ENCODE measurements around the gene PTPRM.

The PTPRM gene

GRCh38 chr18:7750966-7751365 lies 183.8 kb downstream of the PTPRM start:
- no peak for DNase-seq (ENCODE audit: low read depth in 1 of 2, low spot score in 1 of 2)

GRCh38 chr18:7754258-7754657 lies 187.1 kb downstream of the PTPRM start:
- DNase-seq (ENCODE audit: low read depth in 1 of 2, low spot score in 1 of 2): no peak

- no peak for DNase-seq (ENCODE audit: low read depth in 1 of 2, low spot score in 1 of 2)
Measured at GRCh38 chr18:7754725-7755181, 187.6 kb downstream of the PTPRM start.

GRCh38 chr18:7755753-7756475 lies 188.8 kb downstream of the PTPRM start:
- no peak for DNase-seq (ENCODE audit: low read depth in 1 of 2, low spot score in 1 of 2)

- DNase-seq (ENCODE audit: low read depth in 1 of 2, low spot score in 1 of 2): no peak
Measured at GRCh38 chr18:7757175-7757574, 190.1 kb downstream of the PTPRM start.

GRCh38 chr18:7758764-7759163 lies 191.6 kb downstream of the PTPRM start:
- no peak for DNase-seq (ENCODE audit: low read depth in 1 of 2, low spot score in 1 of 2)

- DNase-seq (ENCODE audit: low read depth in 1 of 2, low spot score in 1 of 2): no peak
Measured at GRCh38 chr18:7760967-7761948, 194.1 kb downstream of the PTPRM start.

GRCh38 chr18:7764405-7764804 lies 197.3 kb downstream of the PTPRM start:
- no peak for DNase-seq (ENCODE audit: low read depth in 1 of 2, low spot score in 1 of 2)

- DNase-seq (ENCODE audit: low read depth in 1 of 2, low spot score in 1 of 2): no peak
Measured at GRCh38 chr18:7766346-7766745, 199.2 kb downstream of the PTPRM start.

- DNase-seq (ENCODE audit: low read depth in 1 of 2, low spot score in 1 of 2): no peak
Measured at GRCh38 chr18:7766817-7767216, 199.7 kb downstream of the PTPRM start.

- no peak for DNase-seq (ENCODE audit: low read depth in 1 of 2, low spot score in 1 of 2)
Measured at GRCh38 chr18:7770908-7771307, 203.8 kb downstream of the PTPRM start.

GRCh38 chr18:7772510-7772888 lies 205.4 kb downstream of the PTPRM start:
- DNase-seq (ENCODE audit: low read depth in 1 of 2, low spot score in 1 of 2): no peak

GRCh38 chr18:7772951-7773350 lies 205.8 kb downstream of the PTPRM start:
- DNase-seq (ENCODE audit: low read depth in 1 of 2, low spot score in 1 of 2): no peak

- DNase-seq (ENCODE audit: low read depth in 1 of 2, low spot score in 1 of 2): no peak
Measured at GRCh38 chr18:7775128-7775527, 208.0 kb downstream of the PTPRM start.

GRCh38 chr18:7775843-7776242 lies 208.7 kb downstream of the PTPRM start:
- no peak for DNase-seq (ENCODE audit: low read depth in 1 of 2, low spot score in 1 of 2)

GRCh38 chr18:7778181-7778580 lies 211.1 kb downstream of the PTPRM start:
- no peak for DNase-seq (ENCODE audit: low read depth in 1 of 2, low spot score in 1 of 2)

GRCh38 chr18:7779211-7779610 lies 212.1 kb downstream of the PTPRM start:
- no peak for DNase-seq (ENCODE audit: low read depth in 1 of 2, low spot score in 1 of 2)

- DNase-seq (ENCODE audit: low read depth in 1 of 2, low spot score in 1 of 2): no peak
Measured at GRCh38 chr18:7784171-7784570, 217.1 kb downstream of the PTPRM start.

- DNase-seq (ENCODE audit: low read depth in 1 of 2, low spot score in 1 of 2): no peak
Measured at GRCh38 chr18:7786569-7786968, 219.5 kb downstream of the PTPRM start.

GRCh38 chr18:7787339-7787738 lies 220.2 kb downstream of the PTPRM start:
- no peak for DNase-seq (ENCODE audit: low read depth in 1 of 2, low spot score in 1 of 2)

- DNase-seq (ENCODE audit: low read depth in 1 of 2, low spot score in 1 of 2): no peak
Measured at GRCh38 chr18:7789856-7790552, 222.9 kb downstream of the PTPRM start.

- DNase-seq (ENCODE audit: low read depth in 1 of 2, low spot score in 1 of 2): no peak
Measured at GRCh38 chr18:7793100-7793499, 226.0 kb downstream of the PTPRM start.

Data from activated CD4-positive, alpha-beta T cell treated with anti-CD3 and anti-CD28 coated beads, Interleukin-2, amount 50 U/mL, for 24 hours (primary cell).